Stimulated activated CD4-positive, alpha-beta T cell treated with anti-CD3 and anti-CD28 coated beads, Interleukin-15, amount 100 ng/mL, for 1 hour (primary cell): ENCODE data around the gene C1orf174.
"Not testable (repeated sequence)": the region's sequence is repeated elsewhere in the genome, so short reads cannot be mapped to it uniquely, and the experiment has no call there.

Experiments
- DNase-seq, 2 donors: peaks; one replicate each; pipeline ENCODE4 v3.0.0-alpha.2; 2020; ENCODE audit warnings: low read depth in 1 of 2, low spot score in 1 of 2

Gene C1orf174

DNA sequence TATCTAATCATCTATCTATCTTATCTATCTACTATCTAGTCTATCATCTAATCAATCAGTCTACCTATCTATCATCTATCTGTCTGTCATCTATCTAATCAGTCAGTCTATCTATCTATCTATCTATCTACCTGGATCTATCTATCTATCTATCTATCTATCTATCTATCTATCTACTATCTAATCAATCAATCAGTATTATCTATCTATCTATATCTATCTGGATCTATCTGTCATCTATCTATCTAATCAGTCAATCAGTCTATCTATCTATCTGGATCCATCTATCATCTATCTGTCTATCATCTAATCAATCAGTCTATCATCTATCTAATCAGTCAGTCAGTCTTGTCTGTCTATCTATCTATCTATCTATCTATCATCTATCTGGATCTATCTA is 26.9 kb upstream of the C1orf174 start:
- DNase-seq = no peak

DNA sequence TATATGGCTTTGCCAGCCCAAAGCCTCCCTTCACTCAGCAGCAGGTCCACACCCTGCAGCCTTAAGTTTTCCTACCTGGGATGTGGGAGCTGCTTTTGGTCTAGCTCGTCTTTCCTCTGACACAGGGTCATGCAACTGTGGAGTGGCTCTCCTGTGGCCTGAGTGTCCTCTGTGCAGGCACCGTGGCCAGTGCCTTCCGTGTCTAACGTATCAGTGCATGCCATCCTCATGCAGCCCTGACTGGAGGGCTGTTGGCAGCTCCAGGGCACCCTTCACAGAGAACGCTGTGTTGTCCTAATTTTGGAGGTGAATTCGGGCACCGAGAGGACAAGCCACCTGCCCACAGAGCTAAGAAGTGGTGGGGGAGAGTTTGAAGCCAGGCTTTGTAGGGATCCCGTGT is 25.7 kb upstream of the C1orf174 start:
- no peak for DNase-seq

- no peak for DNase-seq
These were observed 25.2 kb upstream of the C1orf174 start for GRCh38 chr1:3925256-3925655.

GRCh38 chr1:3924825-3925220 is 24.8 kb upstream of the C1orf174 start:
- DNase-seq = no peak

DNA sequence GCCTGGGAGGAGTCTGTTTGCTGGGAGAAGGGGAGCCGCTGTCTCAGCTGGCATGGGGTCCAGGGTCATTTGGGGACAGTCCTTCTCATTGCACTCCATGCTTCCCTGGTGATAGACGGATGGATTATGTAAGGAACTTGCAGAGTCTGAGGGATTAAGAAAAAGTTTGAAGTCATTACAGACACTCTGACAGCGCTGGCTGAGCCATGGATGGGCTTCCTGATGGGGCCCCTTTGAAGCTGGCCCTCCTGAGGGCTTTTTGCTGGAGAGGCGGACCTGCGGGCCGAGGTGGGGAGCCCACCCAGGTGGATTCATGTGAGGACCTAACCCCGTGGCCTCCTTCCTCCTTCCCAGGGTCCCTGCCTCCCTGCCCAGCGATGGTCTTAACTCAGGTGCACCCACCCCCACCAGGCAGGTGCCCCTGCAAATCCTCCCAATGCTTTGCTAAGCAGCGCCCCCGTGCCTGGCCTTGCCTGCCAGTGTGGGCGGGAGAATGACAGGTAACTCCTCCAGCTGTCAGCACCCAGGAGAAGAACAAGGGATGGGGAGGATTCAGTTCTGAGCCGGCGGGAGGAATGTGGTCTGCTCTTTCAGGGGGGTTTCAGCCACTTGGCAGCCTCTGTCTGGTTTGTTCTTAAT is 24.2 kb upstream of the C1orf174 start:
- DNase-seq = no peak

- no peak for DNase-seq
These were observed 23.5 kb upstream of the C1orf174 start for GRCh38 chr1:3923378-3924185.

DNA sequence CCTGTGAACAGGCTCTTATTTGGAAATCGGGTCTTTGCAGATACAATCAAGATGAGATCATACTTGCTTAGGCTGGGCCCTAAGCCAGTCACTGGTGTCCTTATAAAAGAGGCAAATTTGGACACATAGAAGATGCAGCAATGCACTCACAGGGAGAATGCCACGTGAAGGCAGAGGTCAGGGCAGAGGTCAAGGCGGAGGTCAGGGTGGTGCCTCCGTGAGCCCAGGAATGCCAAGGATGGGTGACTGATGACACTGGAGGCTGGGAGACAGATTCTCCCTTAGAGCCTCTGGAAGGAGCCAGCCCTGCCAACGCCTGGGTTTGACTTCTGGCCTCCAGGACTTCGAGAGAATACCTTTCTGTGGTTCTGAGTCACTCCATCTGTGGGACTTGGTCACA is 22.8 kb upstream of the C1orf174 start:
- no peak for DNase-seq

DNA sequence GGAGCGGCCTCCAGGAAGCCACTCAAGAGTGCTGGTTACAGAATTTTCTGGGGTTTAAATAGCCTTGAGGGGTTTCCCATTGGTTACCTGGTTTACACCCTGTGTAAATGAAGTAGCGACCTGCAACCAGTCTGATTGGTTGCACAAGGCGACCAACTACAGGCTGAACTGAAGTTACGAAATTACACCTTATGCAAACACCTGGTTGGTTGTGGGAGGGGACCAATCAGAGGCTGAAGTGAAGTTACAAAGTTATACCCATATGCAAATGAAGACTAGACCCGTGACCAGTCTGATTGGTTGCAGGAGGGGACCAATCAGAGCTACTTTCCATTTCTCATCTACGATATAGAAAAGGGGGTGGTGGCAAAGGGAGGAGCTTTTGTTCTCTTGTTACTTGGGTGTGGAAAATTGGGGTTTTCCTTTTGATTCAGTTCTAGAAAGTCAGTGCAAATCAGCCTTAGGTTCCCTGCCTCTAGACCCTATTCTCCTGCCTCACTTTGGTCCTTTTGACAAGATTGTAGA is 22.2 kb upstream of the C1orf174 start:
- DNase-seq = no peak

DNA sequence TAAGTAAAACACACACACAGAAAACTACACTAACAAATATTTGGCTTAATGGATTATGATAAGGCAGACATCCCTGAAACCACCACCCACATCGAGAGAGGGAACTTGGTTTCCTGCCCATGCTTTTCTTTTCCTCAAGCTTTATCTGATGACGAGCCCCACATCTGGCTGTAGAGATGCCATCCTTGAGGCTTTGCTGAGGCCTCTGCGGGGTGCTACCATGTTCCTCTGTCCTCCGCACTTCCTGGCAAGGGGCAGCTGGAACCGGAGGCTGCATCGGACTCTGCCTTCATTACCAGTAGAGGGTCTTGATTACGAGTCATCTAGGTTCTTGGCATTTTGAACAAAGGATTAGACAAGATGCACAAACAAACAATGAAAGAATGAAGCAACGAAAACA is 21.7 kb upstream of the C1orf174 start:
- no peak for DNase-seq

- DNase-seq = no peak
These were observed 19.6 kb upstream of the C1orf174 start for GRCh38 chr1:3919706-3920105.

DNA sequence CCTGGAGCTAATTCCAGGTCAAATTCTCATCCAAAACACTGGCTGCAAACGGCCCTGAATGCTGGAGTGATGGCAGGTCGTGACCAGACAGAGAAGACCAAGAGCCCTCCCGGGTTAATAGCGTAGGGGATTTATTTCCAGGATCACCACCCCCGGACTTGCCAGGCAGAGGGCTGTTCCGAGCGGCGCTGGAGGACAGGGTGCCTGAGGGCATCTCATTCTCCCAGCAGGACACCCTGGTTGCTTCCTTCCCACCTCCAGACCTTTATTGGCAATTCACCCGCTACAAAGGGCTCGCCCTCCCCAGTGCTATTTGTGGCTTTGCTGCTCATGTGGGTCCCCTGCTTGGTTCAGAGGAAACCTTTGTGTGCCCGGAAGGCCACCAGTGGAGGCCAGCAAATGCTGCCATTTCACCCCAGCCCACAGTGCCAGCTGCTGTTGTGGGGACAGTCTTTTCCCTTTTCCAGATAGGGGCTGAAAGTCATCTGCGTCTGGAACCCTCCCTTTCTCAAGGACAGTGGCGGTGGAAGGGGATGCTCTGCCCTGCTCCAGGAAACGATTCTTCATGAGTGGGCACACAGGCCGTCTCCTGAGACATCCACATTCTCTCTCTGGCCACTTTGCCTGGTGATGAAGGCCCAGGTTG is 19.0 kb upstream of the C1orf174 start:
- DNase-seq = no peak

GRCh38 chr1:3918359-3918758 is 18.3 kb upstream of the C1orf174 start:
- DNase-seq = not testable (repeated sequence)

- no peak for DNase-seq
These were observed 17.7 kb upstream of the C1orf174 start for GRCh38 chr1:3917761-3918160.

GRCh38 chr1:3915551-3916121 is 15.6 kb upstream of the C1orf174 start:
- no peak for DNase-seq

DNA sequence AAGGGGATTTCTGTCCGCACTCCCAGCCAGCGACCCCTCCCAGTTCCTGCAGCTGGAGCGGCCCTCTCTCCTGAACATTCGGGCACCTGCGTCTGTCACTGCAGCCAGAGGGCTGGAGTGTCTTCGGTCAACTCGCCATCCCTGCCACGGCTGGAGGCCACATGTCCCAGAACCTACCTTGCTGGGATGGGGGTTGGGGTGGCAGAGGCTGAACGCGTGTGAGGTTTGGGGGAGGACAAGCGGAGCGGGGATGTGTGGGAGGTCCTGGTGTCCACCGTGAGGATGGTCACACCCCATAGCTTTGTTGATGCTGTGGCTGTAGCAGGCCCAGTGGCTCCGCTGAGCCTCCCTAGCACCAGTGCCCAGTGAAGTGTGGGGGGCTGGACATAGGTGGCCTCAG is 14.8 kb upstream of the C1orf174 start:
- no peak for DNase-seq

GRCh38 chr1:3914331-3914851 is 14.3 kb upstream of the C1orf174 start:
- DNase-seq = no peak

- no peak for DNase-seq
These were observed 13.0 kb upstream of the C1orf174 start for GRCh38 chr1:3912809-3913685.

DNA sequence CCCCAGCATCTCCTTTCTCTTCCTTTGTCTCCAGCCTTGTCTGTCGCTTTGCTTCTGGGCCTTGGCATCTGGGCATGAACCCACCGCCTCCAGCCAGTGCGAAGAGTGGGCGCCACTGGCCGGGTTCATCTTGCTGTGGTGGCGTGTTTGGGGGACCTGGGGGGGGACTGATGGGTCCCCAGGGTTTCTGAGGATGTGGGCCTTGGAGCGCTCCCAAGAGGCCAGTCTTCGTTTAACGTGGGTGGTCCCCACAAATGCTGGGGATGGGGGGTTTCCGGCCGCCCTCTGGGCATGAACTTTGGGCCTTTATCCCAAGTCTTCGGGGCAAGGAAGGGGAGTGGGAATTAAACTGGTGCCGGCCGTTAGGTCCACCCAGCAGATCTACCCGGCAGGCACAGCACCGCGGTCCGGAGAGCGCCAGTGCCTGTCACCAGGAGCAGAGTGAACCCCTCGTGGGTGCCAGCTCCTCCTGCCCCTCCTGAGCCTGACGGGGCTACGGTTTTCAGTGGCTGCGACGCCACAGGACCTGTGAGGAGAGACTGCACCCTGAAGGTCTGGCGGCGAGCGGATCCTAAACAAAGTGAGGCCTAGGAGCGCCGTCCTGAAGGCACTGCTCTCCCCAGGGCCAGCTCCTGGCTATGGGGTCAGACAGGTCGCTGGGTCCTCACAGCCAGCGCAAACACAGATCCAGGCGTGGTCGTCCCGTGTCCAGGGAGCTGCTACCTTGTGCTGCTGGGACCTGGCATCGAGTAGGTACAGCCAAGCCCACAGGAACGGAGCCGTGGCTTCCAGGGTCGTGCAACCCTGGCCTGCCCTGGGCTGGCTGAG is 12.1 kb upstream of the C1orf174 start:
- no peak for DNase-seq
